GM23338 (cell line): Measurements from ENCODE around the gene CT45A1. TPM values are rescaled to one million over a fixed set of nuclear protein-coding genes. Genes with fewer than 3 reads are reported as not detected.
A peak's percentile ranks its signal among the peaks of the same experiment; 100 is the strongest.
"Not testable (repeated sequence)": the region's sequence is repeated elsewhere in the genome, so short reads cannot be mapped to it uniquely, and the experiment has no call there.

Experiments used
- ATAC-seq: fragments of 200-7000 bp; cut with Tn5 transposase; 3 replicates; pipeline ENCODE4 v1.9.1; 2020
- DNase-seq: peaks from one replicate; pipeline ENCODE4 v3.0.0-alpha.2; 2015; ENCODE audit warnings: low spot score
- H2AFZ ChIP-seq: fragments of 200-600 bp; sonication (generic); 2 replicates; pipeline ENCODE4 v1.8.0; 2016; ENCODE audit warnings: antibody characterized with exemption, mild to moderate bottlenecking, moderate library complexity
- H3F3A ChIP-seq: fragments of 200-600 bp; sonication (generic); replicated peaks from 2 replicates; pipeline ENCODE4 v1.8.0; 2017; ENCODE audit warnings: antibody characterized with exemption, mixed run types, low read depth
- H3K27ac ChIP-seq: fragments of 200-600 bp; sonication (generic); 2 replicates; pipeline ENCODE4 v1.6.1; 2016; ENCODE audit warnings: low read depth
- H3K27me3 ChIP-seq: fragments of 200-600 bp; sonication (generic); 2 replicates; pipeline ENCODE4 v1.8.0; 2016; ENCODE audit warnings: mild to moderate bottlenecking, mixed run types, moderate library complexity; ENCODE audit not compliant: insufficient read depth
- H3K36me3 ChIP-seq: fragments of 200-600 bp; sonication (generic); 2 replicates; pipeline ENCODE4 v1.8.0; 2016; ENCODE audit warnings: mild to moderate bottlenecking; ENCODE audit not compliant: insufficient read depth
- H3K4me1 ChIP-seq: fragments of 200-600 bp; sonication (generic); 2 replicates; pipeline ENCODE4 v1.8.0; 2016; ENCODE audit warnings: mild to moderate bottlenecking, moderate library complexity; ENCODE audit not compliant: insufficient read depth
- H3K4me2 ChIP-seq: fragments of 200-600 bp; sonication (generic); 2 replicates; pipeline ENCODE4 v1.7.1; 2017; ENCODE audit warnings: mixed run types
- H3K4me3 ChIP-seq: fragments of 200-600 bp; sonication (generic); 2 replicates; pipeline ENCODE4 v1.6.1; 2016; ENCODE audit warnings: mixed run types
- H3K79me2 ChIP-seq: fragments of 200-600 bp; sonication (generic); replicated peaks from 2 replicates; pipeline ENCODE4 v1.8.0; 2017; ENCODE audit warnings: mild to moderate bottlenecking; ENCODE audit not compliant: insufficient read depth
- H3K9me2 ChIP-seq: fragments of 200-600 bp; sonication (generic); 2 replicates; pipeline ENCODE4 v1.8.0; 2017; ENCODE audit not compliant: insufficient read depth
- H4K20me1 ChIP-seq: fragments of 200-600 bp; sonication (generic); replicated peaks from 2 replicates; pipeline ENCODE4 v1.8.0; 2017; ENCODE audit warnings: mild to moderate bottlenecking; ENCODE audit not compliant: insufficient read depth
- H3K27ac Mint-ChIP-seq: 2 replicates; pipeline ENCODE4 v1.8.0; 2020; ENCODE audit warnings: inconsistent platforms, mild to moderate bottlenecking, moderate library complexity, mixed read lengths
- H3K27me3 Mint-ChIP-seq: 3 replicates; pipeline ENCODE4 v1.8.0; 2022; ENCODE audit warnings: low read depth, mild to moderate bottlenecking, moderate library complexity, mixed read lengths, inconsistent platforms; ENCODE audit not compliant: insufficient read depth, poor library complexity
- H3K36me3 Mint-ChIP-seq: 3 replicates; pipeline ENCODE4 v1.8.0; 2021; ENCODE audit warnings: low read depth, mild to moderate bottlenecking, inconsistent platforms, moderate library complexity, mixed read lengths
- H3K4me1 Mint-ChIP-seq: 3 replicates; pipeline ENCODE4 v1.8.0; 2020; ENCODE audit warnings: mild to moderate bottlenecking, inconsistent platforms, mixed read lengths
- H3K4me3 Mint-ChIP-seq: 3 replicates; pipeline ENCODE4 v1.8.0; 2021; ENCODE audit warnings: moderate library complexity, mild to moderate bottlenecking, inconsistent platforms, mixed read lengths
- H3K9me3 Mint-ChIP-seq: 3 replicates; pipeline ENCODE4 v1.8.0; 2020; ENCODE audit warnings: moderate library complexity, mild to moderate bottlenecking, inconsistent platforms, mixed read lengths
- EZH2phosphoT487 ChIP-seq: fragments of 200-600 bp; sonication (generic); IDR thresholded peaks from one replicate; pipeline ENCODE4 v1.8.1; 2018; ENCODE audit warnings: antibody characterized with exemption; ENCODE audit not compliant: unreplicated experiment
- JUNB ChIP-seq: IDR thresholded peaks from one replicate; pipeline ENCODE4 v1.6.1; 2016; ENCODE audit warnings: antibody characterized with exemption; ENCODE audit not compliant: unreplicated experiment
- NANOG ChIP-seq: IDR thresholded peaks from 2 replicates; pipeline ENCODE4 v1.6.1; 2016; ENCODE audit warnings: antibody characterized with exemption, borderline replicate concordance
- STAT1 ChIP-seq: IDR thresholded peaks from one replicate; pipeline ENCODE4 v1.6.1; 2016; ENCODE audit warnings: antibody characterized with exemption; ENCODE audit not compliant: unreplicated experiment
- ZNF114 ChIP-seq: fragments of 250-450 bp; sonication (Bioruptor Pico); IDR thresholded peaks from 2 replicates; pipeline ENCODE4 v1.5.0; 2020; ENCODE audit warnings: mild to moderate bottlenecking, moderate library complexity
- polyA plus RNA-seq: library from polyadenylated mRNA; unstranded; fragments of >200 nt; fragmentation: Nextera tagmentation; extraction: Ambion mirVana; gene quantifications from 2 replicates; pipeline ENCODE4 v1.2.1, GENCODE V29; 2016
- total RNA-seq: library from RNA; depleted of rRNA; stranded (reverse); fragments of >200 nt; shearing (Covaris generic); gene quantifications from 2 replicates; pipeline ENCODE4 v1.2.3, GENCODE V29; 2014
- TF ChIP-seq, protein P1 (sequence below), 2 experiments: fragments of 200-600 bp in 1 of 2; sonication (generic) in 1 of 2; conservative IDR thresholded peaks; 2 replicates each; pipeline versions ENCODE4 v1.5.1 to v1.6.1; 2016 to 2017; ENCODE audit warnings: antibody characterized with exemption in 2 of 2, low read depth in 2 of 2, mild to moderate bottlenecking in 2 of 2, moderate library complexity in 1 of 2

Gene CT45A1
- total and polyA plus RNA-seq, 2 experiments from 2014 or later = not detected

DNA sequence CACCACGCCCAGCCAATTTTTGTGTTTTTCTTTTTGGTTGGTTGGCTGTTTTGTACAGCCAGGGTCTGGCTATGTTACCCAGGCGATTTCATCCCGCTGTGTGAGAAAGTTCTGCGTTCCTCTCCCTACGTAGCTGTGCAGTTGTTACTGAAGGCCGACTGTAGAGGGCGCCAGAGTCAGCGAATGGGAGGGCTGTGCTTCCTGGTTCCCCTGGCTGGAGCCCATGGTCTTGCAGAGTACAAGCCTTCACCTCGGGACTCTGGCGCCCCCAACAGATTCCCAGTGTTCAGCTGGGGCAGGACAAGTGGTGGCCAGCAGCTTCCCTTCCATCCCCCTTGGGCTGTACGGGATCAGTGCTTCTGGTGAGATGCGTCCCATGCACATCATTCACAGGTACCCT is 5.6 kb upstream of the CT45A1 start (continued):
- TF ChIP-seq, protein P1, sequence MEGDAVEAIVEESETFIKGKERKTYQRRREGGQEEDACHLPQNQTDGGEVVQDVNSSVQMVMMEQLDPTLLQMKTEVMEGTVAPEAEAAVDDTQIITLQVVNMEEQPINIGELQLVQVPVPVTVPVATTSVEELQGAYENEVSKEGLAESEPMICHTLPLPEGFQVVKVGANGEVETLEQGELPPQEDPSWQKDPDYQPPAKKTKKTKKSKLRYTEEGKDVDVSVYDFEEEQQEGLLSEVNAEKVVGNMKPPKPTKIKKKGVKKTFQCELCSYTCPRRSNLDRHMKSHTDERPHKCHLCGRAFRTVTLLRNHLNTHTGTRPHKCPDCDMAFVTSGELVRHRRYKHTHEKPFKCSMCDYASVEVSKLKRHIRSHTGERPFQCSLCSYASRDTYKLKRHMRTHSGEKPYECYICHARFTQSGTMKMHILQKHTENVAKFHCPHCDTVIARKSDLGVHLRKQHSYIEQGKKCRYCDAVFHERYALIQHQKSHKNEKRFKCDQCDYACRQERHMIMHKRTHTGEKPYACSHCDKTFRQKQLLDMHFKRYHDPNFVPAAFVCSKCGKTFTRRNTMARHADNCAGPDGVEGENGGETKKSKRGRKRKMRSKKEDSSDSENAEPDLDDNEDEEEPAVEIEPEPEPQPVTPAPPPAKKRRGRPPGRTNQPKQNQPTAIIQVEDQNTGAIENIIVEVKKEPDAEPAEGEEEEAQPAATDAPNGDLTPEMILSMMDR (conservative IDR thresholded peaks at IDR 0.05; ENCODE audit: low read depth in 2 of 2) = peak; percentile 56 to 79

DNA sequence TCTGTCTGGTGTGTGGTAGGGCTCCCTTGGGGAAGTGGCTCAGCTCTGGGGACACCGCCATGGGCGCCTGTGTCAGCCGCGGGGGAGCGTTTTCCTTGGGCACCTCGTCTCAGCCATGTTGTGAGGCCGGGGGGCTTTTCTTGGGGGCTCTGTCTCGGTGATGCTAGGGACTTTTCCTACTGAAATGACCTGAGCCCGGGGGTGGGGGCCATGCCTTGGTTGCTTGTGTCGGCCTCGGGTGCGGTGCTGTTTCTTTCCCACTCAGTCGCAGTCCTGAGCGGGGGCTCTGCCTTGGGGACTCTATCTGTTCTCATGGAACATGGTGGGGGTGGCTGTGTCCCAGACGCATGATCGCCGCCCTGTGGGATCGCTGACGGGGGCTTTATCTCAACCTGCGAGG is 356 bp downstream of the CT45A1 start:
- H3K27me3 Mint-ChIP-seq = peaks cover 5% of the 10 kb centered on the region
- H4K20me1 ChIP-seq = no peaks in the 10 kb centered on the region
- H3K79me2 ChIP-seq = no peaks in the 10 kb centered on the region
- H3K36me3 ChIP-seq = no peaks in the 10 kb centered on the region
- H3K4me1 Mint-ChIP-seq = no peaks in the 10 kb centered on the region
- no peak overlapping the region for H3K4me3 ChIP-seq
- no peak overlapping the region for H3K4me3 Mint-ChIP-seq
- H3K4me2 ChIP-seq = no peak overlapping the region
- peaks cover 12% of the 10 kb centered on the region for H3K9me3 Mint-ChIP-seq
- H3K36me3 Mint-ChIP-seq = no peaks in the 10 kb centered on the region
- no peaks in the 10 kb centered on the region for H3K9me2 ChIP-seq
- DNase-seq (no peak), ATAC-seq (no peak)
- no peaks in the 10 kb centered on the region for H3F3A ChIP-seq
- no peak overlapping the region for H2AFZ ChIP-seq
- H3K27me3 ChIP-seq = no peaks in the 10 kb centered on the region
- no peak overlapping the region for H3K27ac Mint-ChIP-seq
- H3K27ac ChIP-seq = no peak overlapping the region
- TF ChIP-seq ZNF114 = no peak
- no peak for TF ChIP-seq NANOG
- no peak for TF ChIP-seq EZH2phosphoT487
- TF ChIP-seq JUNB = no peak
- H3K4me1 ChIP-seq = no peaks in the 10 kb centered on the region

DNA sequence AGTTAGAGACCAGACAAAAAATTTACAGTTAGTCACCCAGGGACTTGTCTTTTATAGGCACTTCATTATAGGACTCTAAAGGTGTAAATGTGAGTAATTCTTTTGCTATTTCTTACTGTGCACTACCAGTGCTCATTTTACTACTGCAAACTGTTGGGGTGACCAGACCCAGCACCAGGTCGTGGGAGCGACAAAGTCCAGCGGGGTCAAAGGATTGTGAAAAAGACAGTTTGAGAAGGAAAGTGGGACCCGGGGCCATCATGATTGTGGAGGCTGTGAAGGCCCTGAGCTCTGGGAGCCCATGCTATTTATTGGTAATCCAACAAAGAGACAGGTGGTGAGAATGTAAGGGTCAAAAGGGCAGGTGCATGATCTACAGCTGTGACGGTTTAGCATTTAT is 21.2 kb downstream of the CT45A1 start:
- H3K9me3 Mint-ChIP-seq, H4K20me1 ChIP-seq, H3K27me3 Mint-ChIP-seq, H3K4me2 ChIP-seq, H3K79me2 ChIP-seq, H3K27ac ChIP-seq, H3K9me2 ChIP-seq, H3K4me3 Mint-ChIP-seq, H3K4me3 ChIP-seq, ATAC-seq, H3K4me1 Mint-ChIP-seq, H3F3A ChIP-seq, H3K4me1 ChIP-seq, DNase-seq, H3K36me3 Mint-ChIP-seq, H3K27me3 ChIP-seq, H3K36me3 ChIP-seq, H3K27ac Mint-ChIP-seq, H2AFZ ChIP-seq: not testable (repeated sequence)

DNA sequence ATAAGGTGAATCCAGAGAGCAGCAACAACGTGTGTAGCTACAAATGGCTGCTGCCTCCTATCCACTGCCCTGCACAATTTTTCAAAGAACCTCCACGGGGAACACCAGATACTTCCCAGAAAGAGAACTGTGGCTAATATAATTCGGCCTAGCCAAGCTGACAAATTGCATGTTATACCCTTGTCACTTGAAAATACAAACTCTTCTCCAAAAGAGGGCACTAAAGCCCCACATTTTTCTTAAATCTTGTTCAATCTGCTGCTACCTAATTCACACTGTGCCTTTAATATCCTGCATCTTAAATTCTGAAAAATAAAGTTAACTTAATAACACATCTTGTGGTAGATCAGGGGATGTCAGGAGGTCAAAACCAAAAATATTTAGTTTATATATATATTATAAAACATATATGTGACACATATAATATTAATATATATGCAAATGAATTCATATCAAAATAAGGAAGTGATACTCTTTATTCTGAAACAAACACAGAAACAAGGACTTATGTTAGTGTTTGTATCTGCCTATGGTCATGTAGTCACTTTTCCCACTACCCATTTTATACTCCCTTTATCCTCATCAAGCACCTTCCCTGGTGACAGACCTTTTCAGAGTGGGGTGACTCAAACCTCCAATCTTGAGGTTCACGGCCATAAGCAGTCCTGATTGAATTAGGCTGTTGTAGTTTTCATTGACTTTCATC is 24.1 kb downstream of the CT45A1 start:
- H3K4me1 ChIP-seq = no peaks in the 10 kb centered on the region
- no peaks in the 10 kb centered on the region for H3K9me2 ChIP-seq
- TF ChIP-seq, protein P1 (conservative IDR thresholded peaks at IDR 0.05; ENCODE audit: low read depth in 2 of 2) = peak in 1 of 2 experiments; percentile 32; a peak in 2 of 4 replicates
- TF ChIP-seq STAT1 = no peak
- H2AFZ ChIP-seq = no peak overlapping the region
- H3F3A ChIP-seq = no peaks in the 10 kb centered on the region
- no peaks in the 10 kb centered on the region for H3K4me1 Mint-ChIP-seq
- no peak overlapping the region for H3K27ac ChIP-seq
- no peaks in the 10 kb centered on the region for H3K36me3 ChIP-seq
- peaks cover 6% of the 10 kb centered on the region; the same call in 2 of the 3 replicates for H3K36me3 Mint-ChIP-seq
- ATAC-seq = no peak
- no peaks in the 10 kb centered on the region for H3K27me3 Mint-ChIP-seq
- no peak overlapping the region for H3K4me3 ChIP-seq
- no peak overlapping the region for H3K4me3 Mint-ChIP-seq
- no peaks in the 10 kb centered on the region for H3K79me2 ChIP-seq
- no peaks in the 10 kb centered on the region for H4K20me1 ChIP-seq
- no peaks in the 10 kb centered on the region for H3K27me3 ChIP-seq
- no peak overlapping the region for H3K27ac Mint-ChIP-seq
- DNase-seq = peak; percentile 15
- H3K9me3 Mint-ChIP-seq = peaks cover 12% of the 10 kb centered on the region; the same call in 2 of the 3 replicates
- H3K4me2 ChIP-seq = no peak overlapping the region
